Vagina (tissue), 2 donors: ENCODE data around the gene PRDM10. TPM values are rescaled to one million over a fixed set of nuclear protein-coding genes. Genes with fewer than 3 reads are reported as not detected.

Source experiments
- DNase-seq, 2 donors: peaks; one replicate each; pipeline ENCODE4 v3.0.0-alpha.2; 2017; ENCODE audit errors: extremely low spot score in 2 of 2
- H3K27ac ChIP-seq: fragments of 200-600 bp; sonication (generic); one replicate; pipeline ENCODE4 v1.5.1; 2019
- H3K27me3 ChIP-seq: fragments of 200-600 bp; sonication (generic); one replicate; pipeline ENCODE4 v1.5.1; 2019
- H3K36me3 ChIP-seq, 2 donors: fragments of 200-600 bp; sonication (generic); one replicate each; pipeline ENCODE4 v1.5.1; 2017 to 2019
- H3K4me1 ChIP-seq: fragments of 200-600 bp; sonication (generic); one replicate; pipeline ENCODE4 v1.5.1; 2019
- H3K4me3 ChIP-seq, 2 donors: fragments of 200-600 bp; sonication (generic); 1 replicate in 1 of 2; 2 replicates in 1 of 2; pipeline ENCODE4 v1.5.1; 2016 to 2019
- H3K9me3 ChIP-seq: fragments of 200-600 bp; sonication (generic); one replicate; pipeline ENCODE4 v1.5.1; 2019
- CTCF ChIP-seq, 3 experiments: fragments of 450-650 bp in 2 of 3; fragments of 200-600 bp in 1 of 3; sonication (generic) in 1 of 3; IDR thresholded peaks; one replicate each; pipeline ENCODE4 v1.5.1; 2017 to 2019; ENCODE audit warnings: antibody characterized with exemption in 3 of 3, mild to moderate bottlenecking in 2 of 3, moderate library complexity in 2 of 3
- POLR2A ChIP-seq, 2 donors: fragments of 450-650 bp; IDR thresholded peaks; one replicate each; pipeline ENCODE4 v1.6.1; 2017; ENCODE audit warnings: antibody characterized with exemption in 2 of 2, mild to moderate bottlenecking in 2 of 2, moderate library complexity in 2 of 2
- POLR2AphosphoS5 ChIP-seq, 2 donors: sonication (generic); formaldehyde crosslinking; IDR thresholded peaks; one replicate each; pipeline ENCODE4 v1.9.0; 2017; ENCODE audit warnings: antibody characterized with exemption in 2 of 2, mild to moderate bottlenecking in 2 of 2, low read depth in 1 of 2; ENCODE audit not compliant: insufficient read depth in 1 of 2
- intact Hi-C: fragments of 100-400 bp; cut with DNase I; formaldehyde crosslinking; loops from one replicate; pipeline ENCODE4 v1.15.1; 2023
- total RNA-seq: library from RNA; depleted of rRNA; stranded (reverse); fragments of >200 nt; gene quantifications from one replicate; pipeline ENCODE4 v1.2.3, GENCODE V29; 2016

Gene PRDM10
- total RNA-seq, 1 donor from 2014 or later, result 11.3 TPM

- intact Hi-C loops, result loop anchor here (5.0 kb wide), 1 partner anchor 596 kb away; no protein-coding TSS in a partner anchor
- no peak overlapping the region for H3K27ac ChIP-seq
- no peaks in the 10 kb centered on the region for H3K4me1 ChIP-seq
- no peaks in the 10 kb centered on the region for H3K27me3 ChIP-seq
- no peak for DNase-seq
- no peaks in the 10 kb centered on the region for H3K36me3 ChIP-seq
- H3K4me3 ChIP-seq, result no peak overlapping the region
- TF ChIP-seq POLR2A (IDR thresholded peaks at IDR 0.05), result no peak
- TF ChIP-seq POLR2AphosphoS5 (IDR thresholded peaks at IDR 0.05; ENCODE audit: insufficient read depth in 1 of 2, low read depth in 1 of 2), result no peak
- no peak for TF ChIP-seq CTCF (IDR thresholded peaks at IDR 0.05)
- no peaks in the 10 kb centered on the region for H3K9me3 ChIP-seq
These were observed 26.3 kb downstream of the PRDM10 start for GRCh38 chr11:129976328-129976727.

GRCh38 chr11:129975543-129975942, 27.1 kb downstream of the PRDM10 start:
- intact Hi-C loops, result loop anchor here (5.0 kb wide), 1 partner anchor 597 kb away; no protein-coding TSS in a partner anchor
- no peak overlapping the region for H3K27ac ChIP-seq
- no peaks in the 10 kb centered on the region for H3K4me1 ChIP-seq
- H3K9me3 ChIP-seq, result no peaks in the 10 kb centered on the region
- H3K36me3 ChIP-seq, result no peaks in the 10 kb centered on the region
- H3K27me3 ChIP-seq, result no peaks in the 10 kb centered on the region
- TF ChIP-seq CTCF (IDR thresholded peaks at IDR 0.05) (no peak), POLR2AphosphoS5 (IDR thresholded peaks at IDR 0.05; ENCODE audit: insufficient read depth in 1 of 2, low read depth in 1 of 2) (no peak), POLR2A (IDR thresholded peaks at IDR 0.05) (no peak)
- DNase-seq, result no peak
- H3K4me3 ChIP-seq, result no peak overlapping the region

- H3K4me1 ChIP-seq, result no peaks in the 10 kb centered on the region
- H3K4me3 ChIP-seq, result no peak overlapping the region
- no peaks in the 10 kb centered on the region for H3K27me3 ChIP-seq
- TF ChIP-seq POLR2A (IDR thresholded peaks at IDR 0.05) (no peak), POLR2AphosphoS5 (IDR thresholded peaks at IDR 0.05; ENCODE audit: insufficient read depth in 1 of 2, low read depth in 1 of 2) (no peak), CTCF (IDR thresholded peaks at IDR 0.05) (no peak)
- intact Hi-C loops, result loop anchor here (5.0 kb wide), 1 partner anchor 598 kb away; no protein-coding TSS in a partner anchor
- DNase-seq, result no peak
- no peaks in the 10 kb centered on the region for H3K9me3 ChIP-seq
- H3K27ac ChIP-seq, result no peak overlapping the region
- H3K36me3 ChIP-seq, result no peaks in the 10 kb centered on the region
These were observed 28.0 kb downstream of the PRDM10 start for GRCh38 chr11:129974672-129975071.

- no peak for DNase-seq
- H3K9me3 ChIP-seq, result no peaks in the 10 kb centered on the region
- no peaks in the 10 kb centered on the region for H3K36me3 ChIP-seq
- no peaks in the 10 kb centered on the region for H3K4me1 ChIP-seq
- no peak overlapping the region for H3K27ac ChIP-seq
- H3K27me3 ChIP-seq, result no peaks in the 10 kb centered on the region
- TF ChIP-seq POLR2A (IDR thresholded peaks at IDR 0.05) (no peak), CTCF (IDR thresholded peaks at IDR 0.05) (no peak), POLR2AphosphoS5 (IDR thresholded peaks at IDR 0.05; ENCODE audit: insufficient read depth in 1 of 2, low read depth in 1 of 2) (no peak)
- intact Hi-C loops, result no loop called here
- H3K4me3 ChIP-seq, result no peak overlapping the region
These were observed 28.4 kb downstream of the PRDM10 start for GRCh38 chr11:129974237-129974636.

GRCh38 chr11:129973809-129974208, 28.8 kb downstream of the PRDM10 start:
- TF ChIP-seq CTCF (IDR thresholded peaks at IDR 0.05) (no peak), POLR2A (IDR thresholded peaks at IDR 0.05) (no peak), POLR2AphosphoS5 (IDR thresholded peaks at IDR 0.05; ENCODE audit: insufficient read depth in 1 of 2, low read depth in 1 of 2) (no peak)
- H3K27me3 ChIP-seq, result no peaks in the 10 kb centered on the region
- no peaks in the 10 kb centered on the region for H3K36me3 ChIP-seq
- DNase-seq, result no peak
- intact Hi-C loops, result no loop called here
- no peaks in the 10 kb centered on the region for H3K4me1 ChIP-seq
- H3K4me3 ChIP-seq, result no peak overlapping the region
- H3K9me3 ChIP-seq, result no peaks in the 10 kb centered on the region
- H3K27ac ChIP-seq, result no peak overlapping the region
